ENCODE results near the gene CMTM8. TPM values are rescaled to one million over a fixed set of nuclear protein-coding genes. Genes with fewer than 3 reads are reported as not detected.

Gene CMTM8
- total and polyA plus RNA-seq, 2 of the 8 experiments (the other 6 are each of a cell fraction or from before 2014, with no cell fraction given): 10.5 to 22.4 TPM

- Histone ChIP-seq H3K27me3 (replicated peaks in 1 of 4; ENCODE audit: control insufficient read depth in 3 of 4, extremely low read depth in 1 of 4, insufficient read depth in 3 of 4, low read length in 3 of 4) (no peaks in the 10 kb centered on the region), H3K23me2 (ENCODE audit: low read depth, low read length) (no peaks in the 10 kb centered on the region), H3K4me2 (ENCODE audit: insufficient read depth in 1 of 2, low read depth in 2 of 2, low read length in 2 of 2) (no peak overlapping the region), H2BK120ac (replicated peaks; ENCODE audit: low read depth, low read length) (no peak overlapping the region), H2BK12ac (ENCODE audit: low read depth, low read length) (no peak overlapping the region), H3K9me3 (ENCODE audit: insufficient read depth in 2 of 2, low read depth in 1 of 2, low read length in 1 of 2) (no peaks in the 10 kb centered on the region), H3K23ac (ENCODE audit: insufficient read length) (no peak overlapping the region), H2BK20ac (ENCODE audit: low read length) (no peak overlapping the region), H2AFZ (ENCODE audit: low read length) (no peak overlapping the region), H3K56ac (replicated peaks; ENCODE audit: insufficient read length, low read depth, low read length) (no peak overlapping the region), H3K4me3 (ENCODE audit: extremely low read depth in 1 of 4, insufficient read depth in 2 of 4, low read depth in 3 of 4, low read length in 4 of 4) (no peak overlapping the region), H4K8ac (ENCODE audit: extremely low read depth, insufficient read depth, low read length) (no peak overlapping the region), H3K4ac (replicated peaks; ENCODE audit: insufficient read length, low read depth, low read length) (no peak overlapping the region), H3K79me1 (ENCODE audit: low read depth, low read length) (no peaks in the 10 kb centered on the region), H3K18ac (ENCODE audit: extremely low read depth, low read length) (no peak overlapping the region), H2BK5ac (ENCODE audit: low read depth, low read length) (no peak overlapping the region), H3K4me1 (replicated peaks in 1 of 4; ENCODE audit: control insufficient read depth in 3 of 4, insufficient read depth in 4 of 4, low read length in 3 of 4) (no peaks in the 10 kb centered on the region), H2BK15ac (ENCODE audit: low read length) (no peak overlapping the region), H3K79me2 (ENCODE audit: control insufficient read depth in 1 of 2, insufficient read depth in 2 of 2, low read length in 2 of 2) (no peaks in the 10 kb centered on the region), H4K5ac (ENCODE audit: insufficient read length, low read depth, low read length) (no peak overlapping the region), H3K27ac (ENCODE audit: low read depth, low read length) (no peak overlapping the region), H3K36me3 (ENCODE audit: control insufficient read depth in 2 of 4, insufficient read depth in 4 of 4, low read length in 3 of 4) (no peaks in the 10 kb centered on the region), H3K9ac (replicated peaks in 1 of 4; ENCODE audit: extremely low read depth in 1 of 4, low read depth in 3 of 4, low read length in 3 of 4) (no peak overlapping the region), H3K14ac (ENCODE audit: insufficient read length) (no peak overlapping the region), H4K20me1 (replicated peaks in 1 of 2; ENCODE audit: control insufficient read depth in 1 of 2, insufficient read depth in 2 of 2, low read length in 2 of 2) (peaks cover 0 to 2% of the 10 kb centered on the region in 2 experiments), H4K91ac (replicated peaks; ENCODE audit: insufficient read length, low read length) (no peak overlapping the region), H2AK5ac (ENCODE audit: low read depth, low read length) (no peak overlapping the region)
- ChIA-PET POLR2A (ENCODE audit: partially characterized antibody) (no interaction called here), CTCF (ENCODE audit: partially characterized antibody) (interaction anchor here (0.7 to 1.8 kb wide), 8 partner anchors 8 to 69 kb away, joined by 3 to 5 read pairs (median 4); partner anchors contain the start of gene CMTM8)
- DNase-seq (ENCODE audit: low read depth in 1 of 2, low spot score in 2 of 2) (no peak), FAIRE-seq (no peak)
- WGBS, 2 experiments (ENCODE audit: extremely low coverage in 1 of 2, insufficient coverage in 1 of 2, insufficient read length in 1 of 2, insufficient replicate concordance in 2 of 2, low coverage in 1 of 2, low lambda C conversion rate in 2 of 2, missing lambda C conversion rate in 1 of 2): 88% methylated on average over 2 of the region's 2 CpGs; no CpG with 5 or more reads in 1 of the 2 experiments
- TF ChIP-seq EGR1 (IDR thresholded peaks at IDR 0.05; ENCODE audit: borderline replicate concordance, low read depth, low read length) (no peak), SP2 (IDR thresholded peaks at IDR 0.05; ENCODE audit: low read length) (no peak), USF2 (IDR thresholded peaks at IDR 0.05; ENCODE audit: low read length) (no peak), SIRT6 (IDR thresholded peaks at IDR 0.05; ENCODE audit: low read length) (no peak), SIN3A (conservative IDR thresholded peaks at IDR 0.05 in 1 of 2, IDR thresholded peaks at IDR 0.05 in 1 of 2; ENCODE audit: low read depth in 1 of 2, low read length in 2 of 2) (no peak), MAFK (IDR thresholded peaks at IDR 0.05; ENCODE audit: low read depth, low read length) (no peak), TEAD4 (IDR thresholded peaks at IDR 0.05; ENCODE audit: low read depth, low read length) (no peak), NRF1 (IDR thresholded peaks at IDR 0.05; ENCODE audit: low read depth, low read length) (no peak), CHD1 (IDR thresholded peaks at IDR 0.05; ENCODE audit: low read depth, low read length) (no peak), SP4 (IDR thresholded peaks at IDR 0.05; ENCODE audit: low read length) (no peak), RNF2 (IDR thresholded peaks at IDR 0.05; ENCODE audit: borderline replicate concordance, low read depth, low read length, missing control alignments, poor library complexity, severe bottlenecking) (no peak)
- TF ChIP-seq, protein P1, sequence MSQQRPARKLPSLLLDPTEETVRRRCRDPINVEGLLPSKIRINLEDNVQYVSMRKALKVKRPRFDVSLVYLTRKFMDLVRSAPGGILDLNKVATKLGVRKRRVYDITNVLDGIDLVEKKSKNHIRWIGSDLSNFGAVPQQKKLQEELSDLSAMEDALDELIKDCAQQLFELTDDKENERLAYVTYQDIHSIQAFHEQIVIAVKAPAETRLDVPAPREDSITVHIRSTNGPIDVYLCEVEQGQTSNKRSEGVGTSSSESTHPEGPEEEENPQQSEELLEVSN (IDR thresholded peaks at IDR 0.05): no peak
Observed at GRCh38 chr3:32226875-32227500, 11.5 kb upstream of the CMTM8 start.
